ENCODE data around the gene RBMY1B. TPM values are rescaled to one million over a fixed set of nuclear protein-coding genes. Genes with fewer than 3 reads are reported as not detected.
"Not testable (repeated sequence)": the region's sequence is repeated elsewhere in the genome, so short reads cannot be mapped to it uniquely, and the experiment has no call there.

RBMY1B gene
- total and polyA plus RNA-seq, 2 donors (not counting 3 experiments of a cell fraction or from before 2014, with no cell fraction given) = not detected

GRCh38 chrY:21482967-21483366 lies 28.2 kb upstream of the RBMY1B start:
- no peak for DNase-seq (ENCODE audit: low read depth, low spot score)
- intact Hi-C loops (cut with micrococcal nuclease) = no loop called here
- H3K27me3 ChIP-seq (ENCODE audit: control insufficient read depth in 2 of 2, insufficient read depth in 2 of 2, low read length in 2 of 2) = no peaks in the 10 kb centered on the region
- no peaks in the 10 kb centered on the region for H3K9me1 ChIP-seq (replicated peaks; ENCODE audit: control insufficient read depth, extremely low read depth, insufficient read depth, low read length)
- no peaks in the 10 kb centered on the region for H3K79me2 ChIP-seq (ENCODE audit: control insufficient read depth, insufficient read depth, low read length)
- no peaks in the 10 kb centered on the region for H4K20me1 ChIP-seq (replicated peaks; ENCODE audit: control insufficient read depth, extremely low read depth, insufficient read depth, low read length)
- H3K36me3 ChIP-seq (ENCODE audit: control insufficient read depth in 2 of 2, extremely low read depth in 1 of 2, insufficient read depth in 2 of 2, low read length in 2 of 2) = no peaks in the 10 kb centered on the region
- no peak overlapping the region for H2AFZ ChIP-seq (ENCODE audit: low read depth, low read length)
- TF ChIP-seq FOS (IDR thresholded peaks at IDR 0.05; ENCODE audit: borderline replicate concordance, insufficient read depth, low read length) = no peak
- TF ChIP-seq GATA2 (IDR thresholded peaks at IDR 0.05; ENCODE audit: insufficient read depth, insufficient read length, low read depth, low read length) = no peak
- no peak for TF ChIP-seq POLR2A (IDR thresholded peaks at IDR 0.05; ENCODE audit: low read depth, low read length)
- no peak for TF ChIP-seq MAX (IDR thresholded peaks at IDR 0.05; ENCODE audit: insufficient read depth, insufficient read length)
- TF ChIP-seq JUN (IDR thresholded peaks at IDR 0.05; ENCODE audit: borderline replicate concordance, insufficient read depth, insufficient read length, low read depth) = no peak
- no peak for TF ChIP-seq POLR2AphosphoS5 (IDR thresholded peaks at IDR 0.05; ENCODE audit: insufficient read depth, low read depth, low read length)
- TF ChIP-seq CTCF (IDR thresholded peaks at IDR 0.05; ENCODE audit: extremely low read depth in 1 of 2, insufficient read depth in 1 of 2, low read depth in 1 of 2, low read length in 2 of 2) = no peak
- TF ChIP-seq MYC (IDR thresholded peaks at IDR 0.05; ENCODE audit: low read depth, low read length) = no peak
- no peak for TF ChIP-seq EZH2 (IDR thresholded peaks at IDR 0.05; ENCODE audit: borderline replicate concordance, low read depth, low read length, severe bottlenecking)
- H3K4me3 ChIP-seq (replicated peaks in 1 of 3; ENCODE audit: insufficient read depth in 1 of 3, low read depth in 1 of 3, low read length in 3 of 3) = no peak overlapping the region
- ChIA-PET CTCF (no interaction called here), POLR2A (no interaction called here)
- H3K27ac ChIP-seq (ENCODE audit: insufficient read depth, low read depth, low read length) = no peak overlapping the region
- dilution Hi-C loops (cut with MboI; ENCODE audit: extremely low pct_ligation_motif_present, low sequenced_read_pairs) = no loop called here
- H3K4me1 ChIP-seq (ENCODE audit: control insufficient read depth, extremely low read depth, insufficient read depth, low read length) = no peaks in the 10 kb centered on the region
- no peak overlapping the region for H3K4me2 ChIP-seq (ENCODE audit: insufficient read depth, low read length)
- no peak overlapping the region for H3K9ac ChIP-seq (replicated peaks; ENCODE audit: extremely low read depth, insufficient read depth, low read length)
- FAIRE-seq = no peak
- BruUV-seq (replicated peaks) = no TSS peak
- H3K9me3 ChIP-seq (replicated peaks; ENCODE audit: control insufficient read depth, insufficient read depth, low read length) = no peaks in the 10 kb centered on the region

- FAIRE-seq; H3K4me2 ChIP-seq (ENCODE audit: insufficient read depth, low read length); dilution Hi-C loops (cut with MboI; ENCODE audit: extremely low pct_ligation_motif_present, low sequenced_read_pairs); H3K36me3 ChIP-seq (ENCODE audit: control insufficient read depth in 2 of 2, extremely low read depth in 1 of 2, insufficient read depth in 2 of 2, low read length in 2 of 2); BruUV-seq (replicated peaks); POLR2A ChIA-PET; DNase-seq (ENCODE audit: low read depth, low spot score); intact Hi-C loops (cut with micrococcal nuclease); H3K79me2 ChIP-seq (ENCODE audit: control insufficient read depth, insufficient read depth, low read length); H2AFZ ChIP-seq (ENCODE audit: low read depth, low read length); H3K9ac ChIP-seq (replicated peaks; ENCODE audit: extremely low read depth, insufficient read depth, low read length); H4K20me1 ChIP-seq (replicated peaks; ENCODE audit: control insufficient read depth, extremely low read depth, insufficient read depth, low read length); H3K27me3 ChIP-seq (ENCODE audit: control insufficient read depth in 2 of 2, insufficient read depth in 2 of 2, low read length in 2 of 2); H3K9me3 ChIP-seq (replicated peaks; ENCODE audit: control insufficient read depth, insufficient read depth, low read length); H3K4me3 ChIP-seq (replicated peaks in 1 of 3; ENCODE audit: insufficient read depth in 1 of 3, low read depth in 1 of 3, low read length in 3 of 3); H3K27ac ChIP-seq (ENCODE audit: insufficient read depth, low read depth, low read length); H3K9me1 ChIP-seq (replicated peaks; ENCODE audit: control insufficient read depth, extremely low read depth, insufficient read depth, low read length); CTCF ChIA-PET; H3K4me1 ChIP-seq (ENCODE audit: control insufficient read depth, extremely low read depth, insufficient read depth, low read length): not testable (repeated sequence)
Observed at GRCh38 chrY:21534579-21534978, 23.4 kb downstream of the RBMY1B start, which contains the start of gene RBMY1A1. TSS of gene RBMY1A1 (plus strand) at chrY:21534879. CDS start at chrY:21536892, 2,013 bp downstream.

- intact Hi-C loops (cut with micrococcal nuclease); H4K20me1 ChIP-seq (replicated peaks; ENCODE audit: control insufficient read depth, extremely low read depth, insufficient read depth, low read length); DNase-seq (ENCODE audit: low read depth, low spot score); H3K4me1 ChIP-seq (ENCODE audit: control insufficient read depth, extremely low read depth, insufficient read depth, low read length); H3K4me3 ChIP-seq (replicated peaks in 1 of 3; ENCODE audit: insufficient read depth in 1 of 3, low read depth in 1 of 3, low read length in 3 of 3); FAIRE-seq; H3K27me3 ChIP-seq (ENCODE audit: control insufficient read depth in 2 of 2, insufficient read depth in 2 of 2, low read length in 2 of 2); POLR2A ChIA-PET; BruUV-seq (replicated peaks); H3K9ac ChIP-seq (replicated peaks; ENCODE audit: extremely low read depth, insufficient read depth, low read length); H3K9me3 ChIP-seq (replicated peaks; ENCODE audit: control insufficient read depth, insufficient read depth, low read length); H3K27ac ChIP-seq (ENCODE audit: insufficient read depth, low read depth, low read length); H2AFZ ChIP-seq (ENCODE audit: low read depth, low read length); CTCF ChIA-PET; H3K79me2 ChIP-seq (ENCODE audit: control insufficient read depth, insufficient read depth, low read length); dilution Hi-C loops (cut with MboI; ENCODE audit: extremely low pct_ligation_motif_present, low sequenced_read_pairs); H3K4me2 ChIP-seq (ENCODE audit: insufficient read depth, low read length); H3K9me1 ChIP-seq (replicated peaks; ENCODE audit: control insufficient read depth, extremely low read depth, insufficient read depth, low read length); H3K36me3 ChIP-seq (ENCODE audit: control insufficient read depth in 2 of 2, extremely low read depth in 1 of 2, insufficient read depth in 2 of 2, low read length in 2 of 2): not testable (repeated sequence)
Observed at GRCh38 chrY:21559316-21559984, 48.3 kb downstream of the RBMY1B start.

Measured in endothelial cell of umbilical vein (primary cell).